Measurements from ENCODE around the gene SHROOM4. TPM values are rescaled to one million over a fixed set of nuclear protein-coding genes. Genes with fewer than 3 reads are reported as not detected.

Gene SHROOM4
- total and polyA plus RNA-seq, 2 experiments from 2014 or later = 1.9 to 8.5 TPM

DNA sequence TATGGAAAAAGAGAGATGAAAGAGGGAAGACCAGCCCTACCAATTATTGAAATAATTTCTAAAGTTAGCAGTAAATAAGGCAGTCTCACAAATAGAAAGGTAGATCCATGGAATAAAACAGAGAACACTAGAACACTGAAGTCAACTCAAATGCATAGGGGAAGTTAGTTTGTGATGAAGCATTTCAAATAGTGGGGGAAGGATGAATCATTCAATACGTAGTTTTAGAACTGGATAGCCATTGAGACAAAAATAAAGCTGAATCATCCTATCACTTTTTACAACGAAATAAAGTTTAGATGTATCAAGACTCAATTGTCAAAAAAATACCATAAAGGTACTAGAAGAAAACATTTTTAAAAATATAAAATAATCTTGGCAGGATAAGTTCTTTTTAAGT lies 200.1 kb downstream of the SHROOM4 start:
- H3F3A ChIP-seq (replicated peaks; ENCODE audit: low read depth) = no peaks in the 10 kb centered on the region
- no peak for DNase-seq (ENCODE audit: low spot score)
- H3K4me3 ChIP-seq = no peak overlapping the region
- no peak overlapping the region for H2AFZ ChIP-seq
- Mint-ChIP-seq H3K27ac (peak overlapping the region; percentile 97), H3K36me3 (ENCODE audit: low read depth) (0 out of 3 replicates have a peak, but pooled peaks cover 4% of the 10 kb centered on the region), H3K27me3 (ENCODE audit: insufficient read depth, low read depth, poor library complexity) (peaks cover 1% of the 10 kb centered on the region), H3K4me3 (no peak overlapping the region), H3K4me1 (peaks cover 43% of the 10 kb centered on the region), H3K9me3 (no peaks in the 10 kb centered on the region)
- no peaks in the 10 kb centered on the region for H3K9me2 ChIP-seq (ENCODE audit: insufficient read depth)
- H3K27ac ChIP-seq (ENCODE audit: low read depth) = peak overlapping the region; percentile 89; the same call in 1 of the 2 replicates
- no peak overlapping the region; the same call in 1 of the 2 replicates for H3K4me2 ChIP-seq
- peaks cover 45% of the 10 kb centered on the region for H3K4me1 ChIP-seq (ENCODE audit: insufficient read depth)
- ATAC-seq = no peak
- H4K20me1 ChIP-seq (replicated peaks; ENCODE audit: insufficient read depth) = no peaks in the 10 kb centered on the region
- no peaks in the 10 kb centered on the region for H3K36me3 ChIP-seq (ENCODE audit: insufficient read depth)
- H3K27me3 ChIP-seq (ENCODE audit: insufficient read depth) = no peaks in the 10 kb centered on the region
- no peaks in the 10 kb centered on the region for H3K79me2 ChIP-seq (replicated peaks; ENCODE audit: insufficient read depth)
- TF ChIP-seq POLR2AphosphoS5 (IDR thresholded peaks at IDR 0.05; ENCODE audit: low read depth) (no peak), ZNF331 (CRISPR knock-in tag; IDR thresholded peaks at IDR 0.05; ENCODE audit: low read depth) (no peak), ZNF114 (CRISPR knock-in tag; IDR thresholded peaks at IDR 0.05) (no peak), NANOG (IDR thresholded peaks at IDR 0.05; ENCODE audit: borderline replicate concordance) (no peak), EZH2phosphoT487 (IDR thresholded peaks at IDR 0.05; ENCODE audit: unreplicated experiment) (no peak), CREB1 (CRISPR knock-in tag; IDR thresholded peaks at IDR 0.05; ENCODE audit: low read depth) (no peak), STAT1 (IDR thresholded peaks at IDR 0.05; ENCODE audit: unreplicated experiment) (no peak), JUNB (IDR thresholded peaks at IDR 0.05; ENCODE audit: unreplicated experiment) (no peak), EZH2 (IDR thresholded peaks at IDR 0.05; ENCODE audit: low read depth, unreplicated experiment) (no peak)
- TF ChIP-seq, protein P1, sequence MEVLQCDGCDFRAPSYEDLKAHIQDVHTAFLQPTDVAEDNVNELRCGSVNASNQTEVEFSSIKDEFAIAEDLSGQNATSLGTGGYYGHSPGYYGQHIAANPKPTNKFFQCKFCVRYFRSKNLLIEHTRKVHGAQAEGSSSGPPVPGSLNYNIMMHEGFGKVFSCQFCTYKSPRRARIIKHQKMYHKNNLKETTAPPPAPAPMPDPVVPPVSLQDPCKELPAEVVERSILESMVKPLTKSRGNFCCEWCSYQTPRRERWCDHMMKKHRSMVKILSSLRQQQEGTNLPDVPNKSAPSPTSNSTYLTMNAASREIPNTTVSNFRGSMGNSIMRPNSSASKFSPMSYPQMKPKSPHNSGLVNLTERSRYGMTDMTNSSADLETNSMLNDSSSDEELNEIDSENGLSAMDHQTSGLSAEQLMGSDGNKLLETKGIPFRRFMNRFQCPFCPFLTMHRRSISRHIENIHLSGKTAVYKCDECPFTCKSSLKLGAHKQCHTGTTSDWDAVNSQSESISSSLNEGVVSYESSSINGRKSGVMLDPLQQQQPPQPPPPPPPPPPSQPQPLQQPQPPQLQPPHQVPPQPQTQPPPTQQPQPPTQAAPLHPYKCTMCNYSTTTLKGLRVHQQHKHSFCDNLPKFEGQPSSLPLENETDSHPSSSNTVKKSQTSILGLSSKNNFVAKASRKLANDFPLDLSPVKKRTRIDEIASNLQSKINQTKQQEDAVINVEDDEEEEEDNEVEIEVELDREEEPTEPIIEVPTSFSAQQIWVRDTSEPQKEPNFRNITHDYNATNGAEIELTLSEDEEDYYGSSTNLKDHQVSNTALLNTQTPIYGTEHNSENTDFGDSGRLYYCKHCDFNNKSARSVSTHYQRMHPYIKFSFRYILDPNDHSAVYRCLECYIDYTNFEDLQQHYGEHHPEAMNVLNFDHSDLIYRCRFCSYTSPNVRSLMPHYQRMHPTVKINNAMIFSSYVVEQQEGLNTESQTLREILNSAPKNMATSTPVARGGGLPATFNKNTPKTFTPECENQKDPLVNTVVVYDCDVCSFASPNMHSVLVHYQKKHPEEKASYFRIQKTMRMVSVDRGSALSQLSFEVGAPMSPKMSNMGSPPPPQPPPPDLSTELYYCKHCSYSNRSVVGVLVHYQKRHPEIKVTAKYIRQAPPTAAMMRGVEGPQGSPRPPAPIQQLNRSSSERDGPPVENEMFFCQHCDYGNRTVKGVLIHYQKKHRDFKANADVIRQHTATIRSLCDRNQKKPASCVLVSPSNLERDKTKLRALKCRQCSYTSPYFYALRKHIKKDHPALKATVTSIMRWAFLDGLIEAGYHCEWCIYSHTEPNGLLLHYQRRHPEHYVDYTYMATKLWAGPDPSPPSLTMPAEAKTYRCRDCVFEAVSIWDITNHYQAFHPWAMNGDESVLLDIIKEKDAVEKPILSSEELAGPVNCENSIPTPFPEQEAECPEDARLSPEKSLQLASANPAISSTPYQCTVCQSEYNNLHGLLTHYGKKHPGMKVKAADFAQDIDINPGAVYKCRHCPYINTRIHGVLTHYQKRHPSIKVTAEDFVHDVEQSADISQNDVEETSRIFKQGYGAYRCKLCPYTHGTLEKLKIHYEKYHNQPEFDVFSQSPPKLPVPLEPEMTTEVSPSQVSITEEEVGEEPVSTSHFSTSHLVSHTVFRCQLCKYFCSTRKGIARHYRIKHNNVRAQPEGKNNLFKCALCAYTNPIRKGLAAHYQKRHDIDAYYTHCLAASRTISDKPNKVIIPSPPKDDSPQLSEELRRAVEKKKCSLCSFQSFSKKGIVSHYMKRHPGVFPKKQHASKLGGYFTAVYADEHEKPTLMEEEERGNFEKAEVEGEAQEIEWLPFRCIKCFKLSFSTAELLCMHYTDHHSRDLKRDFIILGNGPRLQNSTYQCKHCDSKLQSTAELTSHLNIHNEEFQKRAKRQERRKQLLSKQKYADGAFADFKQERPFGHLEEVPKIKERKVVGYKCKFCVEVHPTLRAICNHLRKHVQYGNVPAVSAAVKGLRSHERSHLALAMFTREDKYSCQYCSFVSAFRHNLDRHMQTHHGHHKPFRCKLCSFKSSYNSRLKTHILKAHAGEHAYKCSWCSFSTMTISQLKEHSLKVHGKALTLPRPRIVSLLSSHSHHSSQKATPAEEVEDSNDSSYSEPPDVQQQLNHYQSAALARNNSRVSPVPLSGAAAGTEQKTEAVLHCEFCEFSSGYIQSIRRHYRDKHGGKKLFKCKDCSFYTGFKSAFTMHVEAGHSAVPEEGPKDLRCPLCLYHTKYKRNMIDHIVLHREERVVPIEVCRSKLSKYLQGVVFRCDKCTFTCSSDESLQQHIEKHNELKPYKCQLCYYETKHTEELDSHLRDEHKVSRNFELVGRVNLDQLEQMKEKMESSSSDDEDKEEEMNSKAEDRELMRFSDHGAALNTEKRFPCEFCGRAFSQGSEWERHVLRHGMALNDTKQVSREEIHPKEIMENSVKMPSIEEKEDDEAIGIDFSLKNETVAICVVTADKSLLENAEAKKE (CRISPR knock-in tag; IDR thresholded peaks at IDR 0.05) = no peak
- TF ChIP-seq, protein P2, sequence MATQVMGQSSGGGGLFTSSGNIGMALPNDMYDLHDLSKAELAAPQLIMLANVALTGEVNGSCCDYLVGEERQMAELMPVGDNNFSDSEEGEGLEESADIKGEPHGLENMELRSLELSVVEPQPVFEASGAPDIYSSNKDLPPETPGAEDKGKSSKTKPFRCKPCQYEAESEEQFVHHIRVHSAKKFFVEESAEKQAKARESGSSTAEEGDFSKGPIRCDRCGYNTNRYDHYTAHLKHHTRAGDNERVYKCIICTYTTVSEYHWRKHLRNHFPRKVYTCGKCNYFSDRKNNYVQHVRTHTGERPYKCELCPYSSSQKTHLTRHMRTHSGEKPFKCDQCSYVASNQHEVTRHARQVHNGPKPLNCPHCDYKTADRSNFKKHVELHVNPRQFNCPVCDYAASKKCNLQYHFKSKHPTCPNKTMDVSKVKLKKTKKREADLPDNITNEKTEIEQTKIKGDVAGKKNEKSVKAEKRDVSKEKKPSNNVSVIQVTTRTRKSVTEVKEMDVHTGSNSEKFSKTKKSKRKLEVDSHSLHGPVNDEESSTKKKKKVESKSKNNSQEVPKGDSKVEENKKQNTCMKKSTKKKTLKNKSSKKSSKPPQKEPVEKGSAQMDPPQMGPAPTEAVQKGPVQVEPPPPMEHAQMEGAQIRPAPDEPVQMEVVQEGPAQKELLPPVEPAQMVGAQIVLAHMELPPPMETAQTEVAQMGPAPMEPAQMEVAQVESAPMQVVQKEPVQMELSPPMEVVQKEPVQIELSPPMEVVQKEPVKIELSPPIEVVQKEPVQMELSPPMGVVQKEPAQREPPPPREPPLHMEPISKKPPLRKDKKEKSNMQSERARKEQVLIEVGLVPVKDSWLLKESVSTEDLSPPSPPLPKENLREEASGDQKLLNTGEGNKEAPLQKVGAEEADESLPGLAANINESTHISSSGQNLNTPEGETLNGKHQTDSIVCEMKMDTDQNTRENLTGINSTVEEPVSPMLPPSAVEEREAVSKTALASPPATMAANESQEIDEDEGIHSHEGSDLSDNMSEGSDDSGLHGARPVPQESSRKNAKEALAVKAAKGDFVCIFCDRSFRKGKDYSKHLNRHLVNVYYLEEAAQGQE (IDR thresholded peaks at IDR 0.05; ENCODE audit: unreplicated experiment) = no peak
- TF ChIP-seq, protein P3, sequence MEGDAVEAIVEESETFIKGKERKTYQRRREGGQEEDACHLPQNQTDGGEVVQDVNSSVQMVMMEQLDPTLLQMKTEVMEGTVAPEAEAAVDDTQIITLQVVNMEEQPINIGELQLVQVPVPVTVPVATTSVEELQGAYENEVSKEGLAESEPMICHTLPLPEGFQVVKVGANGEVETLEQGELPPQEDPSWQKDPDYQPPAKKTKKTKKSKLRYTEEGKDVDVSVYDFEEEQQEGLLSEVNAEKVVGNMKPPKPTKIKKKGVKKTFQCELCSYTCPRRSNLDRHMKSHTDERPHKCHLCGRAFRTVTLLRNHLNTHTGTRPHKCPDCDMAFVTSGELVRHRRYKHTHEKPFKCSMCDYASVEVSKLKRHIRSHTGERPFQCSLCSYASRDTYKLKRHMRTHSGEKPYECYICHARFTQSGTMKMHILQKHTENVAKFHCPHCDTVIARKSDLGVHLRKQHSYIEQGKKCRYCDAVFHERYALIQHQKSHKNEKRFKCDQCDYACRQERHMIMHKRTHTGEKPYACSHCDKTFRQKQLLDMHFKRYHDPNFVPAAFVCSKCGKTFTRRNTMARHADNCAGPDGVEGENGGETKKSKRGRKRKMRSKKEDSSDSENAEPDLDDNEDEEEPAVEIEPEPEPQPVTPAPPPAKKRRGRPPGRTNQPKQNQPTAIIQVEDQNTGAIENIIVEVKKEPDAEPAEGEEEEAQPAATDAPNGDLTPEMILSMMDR (conservative IDR thresholded peaks at IDR 0.05; ENCODE audit: low read depth in 2 of 2) = no peak
- TF ChIP-seq, protein P4, sequence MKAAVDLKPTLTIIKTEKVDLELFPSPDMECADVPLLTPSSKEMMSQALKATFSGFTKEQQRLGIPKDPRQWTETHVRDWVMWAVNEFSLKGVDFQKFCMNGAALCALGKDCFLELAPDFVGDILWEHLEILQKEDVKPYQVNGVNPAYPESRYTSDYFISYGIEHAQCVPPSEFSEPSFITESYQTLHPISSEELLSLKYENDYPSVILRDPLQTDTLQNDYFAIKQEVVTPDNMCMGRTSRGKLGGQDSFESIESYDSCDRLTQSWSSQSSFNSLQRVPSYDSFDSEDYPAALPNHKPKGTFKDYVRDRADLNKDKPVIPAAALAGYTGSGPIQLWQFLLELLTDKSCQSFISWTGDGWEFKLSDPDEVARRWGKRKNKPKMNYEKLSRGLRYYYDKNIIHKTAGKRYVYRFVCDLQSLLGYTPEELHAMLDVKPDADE (IDR thresholded peaks at IDR 0.05) = no peak
